CD14-positive monocyte (primary cell): Measurements from ENCODE around the gene ZRANB1. TPM values are rescaled to one million over a fixed set of nuclear protein-coding genes. Genes with fewer than 3 reads are reported as not detected.

Source experiments
- DNase-seq, 3 donors: peaks; one replicate each; pipeline ENCODE4 v3.0.0-alpha.2; 2011 to 2022
- H2AFZ ChIP-seq: 2 replicates; pipeline ENCODE4 v1.6.0; 2012; ENCODE audit warnings: mild to moderate bottlenecking, low read depth, low read length, inconsistent platforms; ENCODE audit not compliant: insufficient read depth, poor library complexity, severe bottlenecking
- H3K27ac ChIP-seq, 2 donors: 1 replicate in 1 of 2; 2 replicates in 1 of 2; pipeline ENCODE4 v1.5.1; 2012 to 2013; ENCODE audit warnings: low read length in 2 of 2, control low read depth in 1 of 2, inconsistent platforms in 1 of 2, low read depth in 1 of 2, mild to moderate bottlenecking in 1 of 2
- H3K27me3 ChIP-seq, 2 donors: one replicate each; pipeline versions ENCODE4 v1.6.0 to v1.6.1; 2011 to 2013; ENCODE audit warnings: low read length in 2 of 2; ENCODE audit not compliant: control insufficient read depth in 2 of 2, insufficient read depth in 2 of 2
- H3K36me3 ChIP-seq, 2 donors: replicated peaks in 1 of 2; 1 replicate in 1 of 2; 2 replicates in 1 of 2; pipeline versions ENCODE4 v1.5.1 to v1.6.1; 2012 to 2013; ENCODE audit warnings: low read length in 2 of 2, control low read depth in 1 of 2, inconsistent platforms in 1 of 2, mild to moderate bottlenecking in 1 of 2; ENCODE audit not compliant: insufficient read depth in 2 of 2, control insufficient read depth in 1 of 2
- H3K4me1 ChIP-seq, 2 donors: 1 replicate in 1 of 2; 2 replicates in 1 of 2; pipeline versions ENCODE4 v1.5.1 to v1.6.1; 2012 to 2013; ENCODE audit warnings: low read length in 2 of 2, control low read depth in 1 of 2, inconsistent platforms in 1 of 2, mild to moderate bottlenecking in 1 of 2, moderate library complexity in 1 of 2; ENCODE audit not compliant: insufficient read depth in 2 of 2, control insufficient read depth in 1 of 2
- H3K4me2 ChIP-seq: replicated peaks from 2 replicates; pipeline ENCODE3; 2012; ENCODE audit warnings: low read length, moderate library complexity, mild to moderate bottlenecking; ENCODE audit not compliant: poor library complexity, severe bottlenecking; ENCODE audit errors: extremely low read depth
- H3K4me3 ChIP-seq, 3 experiments: fragments of 200-600 bp in 1 of 3; sonication (generic) in 1 of 3; replicated peaks in 1 of 3; 1 replicate in 2 of 3; 2 replicates in 1 of 3; pipeline ENCODE4 v1.5.1; 2011 to 2013; ENCODE audit warnings: low read length in 3 of 3, mild to moderate bottlenecking in 3 of 3, control low read depth in 2 of 3, low read depth in 2 of 3, inconsistent platforms in 1 of 3, moderate library complexity in 1 of 3
- H3K79me2 ChIP-seq: 2 replicates; pipeline ENCODE4 v1.6.0; 2012; ENCODE audit warnings: mild to moderate bottlenecking, control low read depth, inconsistent platforms, low read length, moderate library complexity; ENCODE audit not compliant: insufficient read depth
- H3K9ac ChIP-seq: 2 replicates; pipeline ENCODE4 v1.6.0; 2017; ENCODE audit warnings: low read length, mild to moderate bottlenecking; ENCODE audit not compliant: insufficient read depth, poor library complexity, severe bottlenecking
- H3K9me3 ChIP-seq, 2 donors: replicated peaks in 1 of 2; 1 replicate in 1 of 2; 2 replicates in 1 of 2; pipeline versions ENCODE4 v1.5.1 to v1.6.1; 2012 to 2013; ENCODE audit warnings: low read length in 2 of 2, control low read depth in 1 of 2; ENCODE audit not compliant: control insufficient read depth in 1 of 2, insufficient read depth in 1 of 2
- H4K20me1 ChIP-seq: 2 replicates; pipeline ENCODE4 v1.6.0; 2012; ENCODE audit warnings: mild to moderate bottlenecking, low read length, control low read depth, moderate library complexity; ENCODE audit not compliant: insufficient read depth
- H3K27ac Mint-ChIP-seq, 7 donors: one replicate each; pipeline ENCODE4 v1.8.0; 2020; ENCODE audit warnings: mild to moderate bottlenecking in 7 of 7, mixed read lengths in 7 of 7, moderate library complexity in 6 of 7, inconsistent platforms in 2 of 7
- H3K27me3 Mint-ChIP-seq, 3 donors: one replicate each; pipeline ENCODE4 v1.8.0; 2021 to 2022; ENCODE audit warnings: low read depth in 3 of 3, mild to moderate bottlenecking in 3 of 3, mixed read lengths in 3 of 3, moderate library complexity in 3 of 3, inconsistent platforms in 1 of 3
- H3K36me3 Mint-ChIP-seq, 2 donors: one replicate each; pipeline ENCODE4 v1.8.0; 2020; ENCODE audit warnings: mixed read lengths in 2 of 2, inconsistent platforms in 1 of 2, mild to moderate bottlenecking in 1 of 2
- H3K4me1 Mint-ChIP-seq: one replicate; pipeline ENCODE4 v1.8.0; 2020; ENCODE audit warnings: mild to moderate bottlenecking, mixed read lengths
- H3K4me3 Mint-ChIP-seq, 2 donors: one replicate each; pipeline ENCODE4 v1.8.0; 2020; ENCODE audit warnings: mild to moderate bottlenecking in 2 of 2, mixed read lengths in 2 of 2, moderate library complexity in 1 of 2
- H3K9me3 Mint-ChIP-seq, 7 donors: one replicate each; pipeline ENCODE4 v1.8.0; 2020 to 2022; ENCODE audit warnings: mixed read lengths in 7 of 7, mild to moderate bottlenecking in 6 of 7, moderate library complexity in 6 of 7, inconsistent platforms in 2 of 7
- WGBS: methylation state at CpG from one replicate; pipeline ENCODE4 v1.1.5; 2013; ENCODE audit warnings: missing lambda C conversion rate; ENCODE audit not compliant: insufficient coverage; 5-methylcytosine and 5-hydroxymethylcytosine counted together
- intact Hi-C, 2 donors: fragments of 100-400 bp; cut with micrococcal nuclease; formaldehyde crosslinking; loops; one replicate each; pipeline versions ENCODE4 v1.15.0 to v1.15.1; 2023
- polyA plus RNA-seq, 3 donors: library from polyadenylated mRNA; depleted of rRNA in 1 of 3; unstranded in 2 of 3; stranded (reverse) in 1 of 3; fragments of 300-500 nt in 2 of 3; fragments of >200 nt in 1 of 3; fragmentation: Illumina TruSeq in 2 of 3; gene quantifications; 1 replicate in 2 of 3; 2 replicates in 1 of 3; pipeline ENCODE4 v1.2.3, GENCODE V29; 2012 to 2021
- small RNA-seq: library from RNA; depleted of rRNA; stranded (forward); fragments of <200 nt; gene quantifications from one replicate; pipeline ENCODE3, GENCODE V24; 2012; ENCODE audit warnings: low read depth; ENCODE audit not compliant: insufficient read length
- TF ChIP-seq, protein P1 (sequence below): fragments of 200-600 bp; IDR thresholded peaks from one replicate; pipeline ENCODE4 v1.8.0; 2022; ENCODE audit warnings: antibody characterized with exemption, mild to moderate bottlenecking

Gene ZRANB1
- polyA plus RNA-seq, 3 donors = 2.7 to 5.6 (median 3.1) TPM

DNA sequence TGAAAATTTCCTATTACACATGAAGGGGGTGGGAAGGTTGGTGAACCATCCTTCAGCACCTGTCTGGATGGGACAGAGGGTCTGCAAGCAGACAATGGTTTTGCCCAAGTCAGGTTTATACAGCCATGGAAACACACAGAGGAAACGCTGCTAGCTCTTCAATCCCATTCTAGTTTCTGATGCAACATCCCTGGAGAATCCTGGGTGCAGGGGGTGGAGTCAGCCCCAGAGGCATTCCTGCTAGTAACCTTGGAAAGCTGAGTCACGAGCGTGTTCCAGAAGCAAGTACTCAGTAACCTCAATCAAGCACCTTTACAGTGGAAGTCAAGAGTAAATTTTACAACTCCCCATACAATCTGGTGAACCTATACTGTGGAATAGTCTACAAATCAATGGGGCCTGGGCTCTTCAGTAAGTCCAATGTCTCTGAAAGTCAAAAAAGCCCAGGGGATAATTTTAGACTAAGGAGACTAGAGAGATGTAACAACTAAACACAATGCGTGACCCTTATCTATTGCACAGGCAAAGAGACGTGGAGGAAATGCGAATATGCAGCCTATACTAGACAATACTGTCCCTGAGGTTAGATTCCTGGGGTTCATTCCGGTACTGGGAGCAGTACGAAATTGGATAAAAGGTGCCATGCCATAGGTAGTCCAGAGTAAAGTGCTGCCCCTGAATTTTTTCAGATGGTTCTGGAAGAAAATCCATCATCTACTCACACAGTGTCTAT, 95.4 kb downstream of the ZRANB1 start:
- Histone ChIP-seq H3K4me3 (no peak overlapping the region), H2AFZ (no peak overlapping the region), H3K4me2 (no peak overlapping the region), H3K36me3 (peaks cover 48 to 78% of the 10 kb centered on the region in 2 donors), H3K79me2 (peaks cover 100% of the 10 kb centered on the region), H3K9me3 (no peaks in the 10 kb centered on the region), H3K4me1 (peaks cover 3 to 6% of the 10 kb centered on the region in 2 donors), H3K27ac (no peak overlapping the region), H4K20me1 (peaks cover 100% of the 10 kb centered on the region), H3K27me3 (no peaks in the 10 kb centered on the region), H3K9ac (no peak overlapping the region)
- peaks cover 49 to 56% of the 10 kb centered on the region in 2 donors for H3K36me3 Mint-ChIP-seq
- intact Hi-C loops = no loop called here
- H3K4me3 Mint-ChIP-seq = no peak overlapping the region
- TF ChIP-seq, protein P1, sequence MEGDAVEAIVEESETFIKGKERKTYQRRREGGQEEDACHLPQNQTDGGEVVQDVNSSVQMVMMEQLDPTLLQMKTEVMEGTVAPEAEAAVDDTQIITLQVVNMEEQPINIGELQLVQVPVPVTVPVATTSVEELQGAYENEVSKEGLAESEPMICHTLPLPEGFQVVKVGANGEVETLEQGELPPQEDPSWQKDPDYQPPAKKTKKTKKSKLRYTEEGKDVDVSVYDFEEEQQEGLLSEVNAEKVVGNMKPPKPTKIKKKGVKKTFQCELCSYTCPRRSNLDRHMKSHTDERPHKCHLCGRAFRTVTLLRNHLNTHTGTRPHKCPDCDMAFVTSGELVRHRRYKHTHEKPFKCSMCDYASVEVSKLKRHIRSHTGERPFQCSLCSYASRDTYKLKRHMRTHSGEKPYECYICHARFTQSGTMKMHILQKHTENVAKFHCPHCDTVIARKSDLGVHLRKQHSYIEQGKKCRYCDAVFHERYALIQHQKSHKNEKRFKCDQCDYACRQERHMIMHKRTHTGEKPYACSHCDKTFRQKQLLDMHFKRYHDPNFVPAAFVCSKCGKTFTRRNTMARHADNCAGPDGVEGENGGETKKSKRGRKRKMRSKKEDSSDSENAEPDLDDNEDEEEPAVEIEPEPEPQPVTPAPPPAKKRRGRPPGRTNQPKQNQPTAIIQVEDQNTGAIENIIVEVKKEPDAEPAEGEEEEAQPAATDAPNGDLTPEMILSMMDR = no peak
- H3K9me3 Mint-ChIP-seq = no peaks in the 10 kb centered on the region
- 93% methylated on average over 4 of the region's 8 CpGs for WGBS
- peaks cover 9% of the 10 kb centered on the region for H3K4me1 Mint-ChIP-seq
- no peak overlapping the region for H3K27ac Mint-ChIP-seq
- peaks cover 0 to 2% (median 0%) of the 10 kb centered on the region in 3 donors for H3K27me3 Mint-ChIP-seq
- no peak for DNase-seq

Small RNAs within 50 kb of the gene (small RNA-seq; reads per million reads assigned to genes)
- gene MIR4296 = not detected

Other genes starting within 250 kb of the ZRANB1 start
- gene FAM53B, start 197.7 kb upstream of the ZRANB1 start, polyA plus RNA-seq = 10 to 100 TPM in 2 of 3 donors, 1 to 10 TPM in 1; 5.8 to 23.3 (median 12.6) TPM
- 10 to 100 TPM in 1 of 3 donors, 1 to 10 TPM in 2; 7.6 to 13.6 (median 8.2) TPM for gene EEF1AKMT2, start 150.2 kb upstream of the ZRANB1 start, polyA plus RNA-seq
- 10 to 100 TPM in 1 of 3 donors, 1 to 10 TPM in 2; 6.2 to 10.3 (median 9.0) TPM for gene ABRAXAS2, start 140.3 kb upstream of the ZRANB1 start, polyA plus RNA-seq
- 10 to 100 TPM; 40.9 to 87.1 (median 41.1) TPM for gene CTBP2, start 218.4 kb downstream of the ZRANB1 start, polyA plus RNA-seq